ENCODE results near the gene C1QTNF8.

The C1QTNF8 gene

GRCh38 chr16:1096169-1097082 is at the start of gene C1QTNF8:
C1QTNF8 (minus strand) TSS chr16:1096244; CDS start chr16:1094922, 1,322 bp downstream.
- DNase-seq (ENCODE audit: low spot score), result no peak

GRCh38 chr16:1145383-1146100 is 49.5 kb upstream of the C1QTNF8 start:
- DNase-seq (ENCODE audit: low spot score), result no peak

- no peak for DNase-seq (ENCODE audit: low spot score)
These were observed 48.7 kb upstream of the C1QTNF8 start for GRCh38 chr16:1144476-1145382.

- no peak for DNase-seq (ENCODE audit: low spot score)
These were observed 47.9 kb upstream of the C1QTNF8 start for GRCh38 chr16:1143761-1144450.

- no peak for DNase-seq (ENCODE audit: low spot score)
These were observed 46.9 kb upstream of the C1QTNF8 start for GRCh38 chr16:1142911-1143310.

GRCh38 chr16:1141716-1142115 is 45.7 kb upstream of the C1QTNF8 start:
- DNase-seq (ENCODE audit: low spot score), result no peak

GRCh38 chr16:1141191-1141590 is 45.1 kb upstream of the C1QTNF8 start:
- DNase-seq (ENCODE audit: low spot score), result no peak

- DNase-seq (ENCODE audit: low spot score), result no peak
These were observed 44.6 kb upstream of the C1QTNF8 start for GRCh38 chr16:1140582-1141162.

- no peak for DNase-seq (ENCODE audit: low spot score)
These were observed 41.6 kb upstream of the C1QTNF8 start for GRCh38 chr16:1137604-1138003.

- no peak for DNase-seq (ENCODE audit: low spot score)
These were observed 39.4 kb upstream of the C1QTNF8 start for GRCh38 chr16:1135459-1135825.

- DNase-seq (ENCODE audit: low spot score), result no peak
These were observed 38.9 kb upstream of the C1QTNF8 start for GRCh38 chr16:1134776-1135458.

GRCh38 chr16:1133810-1134520 is 37.9 kb upstream of the C1QTNF8 start:
- DNase-seq (ENCODE audit: low spot score), result no peak

- no peak for DNase-seq (ENCODE audit: low spot score)
These were observed 37.2 kb upstream of the C1QTNF8 start for GRCh38 chr16:1133271-1133670.

- DNase-seq (ENCODE audit: low spot score), result no peak
These were observed 36.4 kb upstream of the C1QTNF8 start for GRCh38 chr16:1132431-1132830.

- DNase-seq (ENCODE audit: low spot score), result no peak
These were observed 35.4 kb upstream of the C1QTNF8 start for GRCh38 chr16:1131378-1131994.

GRCh38 chr16:1130382-1130781 is 34.3 kb upstream of the C1QTNF8 start:
- no peak for DNase-seq (ENCODE audit: low spot score)

- DNase-seq (ENCODE audit: low spot score), result no peak
These were observed 33.3 kb upstream of the C1QTNF8 start for GRCh38 chr16:1129106-1129960.

- no peak for DNase-seq (ENCODE audit: low spot score)
These were observed 32.1 kb upstream of the C1QTNF8 start for GRCh38 chr16:1127971-1128715.
